HCT116 (cell line): ENCODE results near the gene FAM185A. TPM values are rescaled to one million over a fixed set of nuclear protein-coding genes. Genes with fewer than 3 reads are reported as not detected.
"Not testable (repeated sequence)": the region's sequence is repeated elsewhere in the genome, so short reads cannot be mapped to it uniquely, and the experiment has no call there.

Experiments
- ATAC-seq: fragments of 200-7000 bp; cut with Tn5 transposase; 2 replicates; pipeline ENCODE4 v1.9.1; 2020; ENCODE audit warnings: mild to moderate bottlenecking, moderate library complexity
- BruUV-seq: library from RNA; stranded (reverse); fragments of 400-500 nt; replicated peaks from 2 replicates; lab custom pipeline; 2021; lab: Mats Ljungman, UMichigan
- CTCF ChIA-PET: fragments of 300-600 bp; sonication (Branson Sonifier 250); formaldehyde crosslinking; loops from one replicate; lab custom pipeline; 2021; ENCODE audit warnings: antibody characterized with exemption; lab: Charles Lee
- POLR2A ChIA-PET: fragments of 300-600, 350-600 bp; sonication (Branson Sonifier 250); formaldehyde crosslinking; loops from one replicate; lab custom pipeline; 2021; ENCODE audit warnings: antibody characterized with exemption; lab: Charles Lee
- RAD21 ChIA-PET, 2 experiments: fragments of 300-600 bp; sonication (Branson Sonifier 250); formaldehyde crosslinking; loops; one replicate each; lab custom pipeline; 2023; ENCODE audit warnings: low total read pairs in 2 of 2; ENCODE audit not compliant: uncharacterized antibody in 2 of 2, unreplicated experiment in 2 of 2, low non-redundant PET in 1 of 2; lab: Charles Lee
- DNase-seq: peaks from one replicate; pipeline ENCODE4 v3.0.0-alpha.2; 2010; ENCODE audit warnings: low read depth, low spot score
- H2AFZ ChIP-seq: fragments of 200-600 bp; shearing (Covaris generic), sonication (generic); 2 replicates; pipeline ENCODE4 v1.6.1; 2017; ENCODE audit warnings: low read depth, mixed run types, mixed read lengths, antibody characterized with exemption, low read length; ENCODE audit not compliant: poor library complexity, severe bottlenecking
- H3K27ac ChIP-seq: 2 replicates; pipeline ENCODE4 v1.5.1; 2012; ENCODE audit warnings: low read depth, low read length
- H3K27me3 ChIP-seq: fragments of 200-600 bp; sonication (generic); 2 replicates; pipeline ENCODE4 v1.6.1; 2016; ENCODE audit warnings: mixed run types, low read length, mixed read lengths; ENCODE audit not compliant: insufficient read depth
- H3K36me3 ChIP-seq, 2 experiments: fragments of 200-500 bp in 1 of 2; fragments of 200-600 bp in 1 of 2; sonication (Bioruptor generic) in 1 of 2; sonication (generic) in 1 of 2; 2 replicates each; pipeline versions ENCODE4 v1.5.1 to v1.6.1; 2014 to 2016; ENCODE audit warnings: low read length in 2 of 2, inconsistent platforms in 1 of 2, mixed read lengths in 1 of 2, mixed run types in 1 of 2; ENCODE audit not compliant: insufficient read depth in 2 of 2, control insufficient read depth in 1 of 2
- H3K4me1 ChIP-seq, 2 experiments: fragments of 200-600 bp in 1 of 2; sonication (generic) in 1 of 2; 2 replicates each; pipeline versions ENCODE4 v1.5.1 to v1.6.1; 2012 to 2017; ENCODE audit warnings: low read length in 2 of 2, inconsistent platforms in 1 of 2, mild to moderate bottlenecking in 1 of 2, mixed read lengths in 1 of 2, mixed run types in 1 of 2, moderate library complexity in 1 of 2; ENCODE audit not compliant: insufficient read depth in 2 of 2, control insufficient read depth in 1 of 2
- H3K4me2 ChIP-seq: fragments of 200-600 bp; sonication (generic); 2 replicates; pipeline ENCODE4 v1.6.1; 2017; ENCODE audit warnings: mixed run types, low read length, mixed read lengths
- H3K4me3 ChIP-seq, 2 experiments: fragments of 200-600 bp in 1 of 2; sonication (generic) in 1 of 2; replicated peaks in 1 of 2; 2 replicates each; pipeline ENCODE4 v1.5.1; 2011 to 2016; ENCODE audit warnings: low read length in 2 of 2, control low read depth in 1 of 2, low read depth in 1 of 2, mild to moderate bottlenecking in 1 of 2, mixed read lengths in 1 of 2, mixed run types in 1 of 2
- H3K79me2 ChIP-seq: fragments of 200-600 bp; sonication (generic); 2 replicates; pipeline ENCODE4 v1.6.1; 2017; ENCODE audit warnings: mild to moderate bottlenecking, mixed run types, low read length, moderate library complexity, mixed read lengths; ENCODE audit not compliant: insufficient read depth
- H3K9ac ChIP-seq: fragments of 200-600 bp; sonication (generic); 2 replicates; pipeline ENCODE4 v1.6.1; 2016; ENCODE audit warnings: low read length, mixed read lengths
- H3K9me2 ChIP-seq: fragments of 200-600 bp; sonication (generic), shearing (Covaris generic); 2 replicates; pipeline ENCODE4 v1.6.1; 2017; ENCODE audit warnings: mixed run types, mild to moderate bottlenecking, moderate library complexity; ENCODE audit not compliant: insufficient read depth
- H3K9me3 ChIP-seq, 2 experiments: fragments of 200-500 bp in 1 of 2; fragments of 200-600 bp in 1 of 2; sonication (Bioruptor generic) in 1 of 2; sonication (generic) in 1 of 2; 2 replicates each; pipeline ENCODE4 v1.6.1; 2014 to 2017; ENCODE audit warnings: low read length in 2 of 2, mixed read lengths in 2 of 2, inconsistent platforms in 1 of 2, low read depth in 1 of 2, mild to moderate bottlenecking in 1 of 2, mixed run types in 1 of 2, moderate library complexity in 1 of 2; ENCODE audit not compliant: control insufficient read depth in 1 of 2, insufficient read depth in 1 of 2
- H4K20me1 ChIP-seq: fragments of 200-600 bp; sonication (generic), shearing (Covaris generic); 2 replicates; pipeline ENCODE4 v1.6.1; 2017; ENCODE audit warnings: mixed run types, mild to moderate bottlenecking, moderate library complexity; ENCODE audit not compliant: insufficient read depth
- intact Hi-C: fragments of 100-400 bp; cut with micrococcal nuclease; formaldehyde crosslinking; loops from 2 replicates; pipeline ENCODE4 v1.10.0; 2022
- total RNA-seq: library from RNA; stranded (reverse); gene quantifications from one replicate; pipeline ENCODE4 v1.2.1, GENCODE V29; 2021; ENCODE audit not compliant: unreplicated experiment

FAM185A gene
- total RNA-seq, 1 experiment from 2014 or later, result 8.0 TPM

GRCh38 chr7:102769657-102770192 is 20.9 kb downstream of the FAM185A start:
- H3K9me3 ChIP-seq, H2AFZ ChIP-seq, H3K9ac ChIP-seq, POLR2A ChIA-PET, H3K4me3 ChIP-seq, H3K79me2 ChIP-seq, H3K4me1 ChIP-seq, intact Hi-C loops, BruUV-seq, CTCF ChIA-PET, RAD21 ChIA-PET, H3K27ac ChIP-seq, ATAC-seq, H3K36me3 ChIP-seq, H3K9me2 ChIP-seq, H3K27me3 ChIP-seq, H3K4me2 ChIP-seq, DNase-seq, H4K20me1 ChIP-seq: not testable (repeated sequence)

- not testable (repeated sequence) for H3K36me3 ChIP-seq
These were observed 21.7 kb downstream of the FAM185A start for GRCh38 chr7:102770467-102770866.

DNA sequence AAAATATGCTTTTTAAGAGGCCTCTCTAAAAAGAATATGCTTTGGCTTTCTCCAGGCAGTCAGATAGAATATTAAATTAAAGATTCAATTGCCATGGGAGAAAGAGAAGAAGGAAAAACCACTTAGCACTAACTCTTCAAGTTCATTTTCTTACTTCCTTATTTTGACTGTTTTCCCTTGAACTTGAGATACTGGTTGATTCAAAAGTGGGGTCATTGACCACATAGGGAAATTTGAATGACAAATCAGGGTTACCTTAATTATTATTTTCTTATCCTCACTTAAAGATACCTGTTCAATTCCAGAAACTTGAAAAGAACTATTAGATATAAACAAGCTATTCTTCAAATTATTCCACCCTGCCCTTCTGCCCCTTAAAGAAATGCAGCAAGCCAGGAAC is 27.4 kb downstream of the FAM185A start:
- POLR2A ChIA-PET, ATAC-seq, H3K4me1 ChIP-seq, H2AFZ ChIP-seq, intact Hi-C loops, H3K27ac ChIP-seq, H3K9me2 ChIP-seq, H3K9ac ChIP-seq, H3K4me2 ChIP-seq, H3K27me3 ChIP-seq, H3K36me3 ChIP-seq, H3K79me2 ChIP-seq, RAD21 ChIA-PET, H4K20me1 ChIP-seq, H3K9me3 ChIP-seq, CTCF ChIA-PET, DNase-seq, BruUV-seq, H3K4me3 ChIP-seq: not testable (repeated sequence)

More at GRCh38 chr7:102770467-102770866, 21.7 kb downstream of the FAM185A start:
- H3K4me2 ChIP-seq, H3K27me3 ChIP-seq, POLR2A ChIA-PET, H3K4me1 ChIP-seq, H3K27ac ChIP-seq, intact Hi-C loops, RAD21 ChIA-PET, H3K9me3 ChIP-seq, H4K20me1 ChIP-seq, DNase-seq, H2AFZ ChIP-seq, H3K9me2 ChIP-seq, CTCF ChIA-PET, ATAC-seq, H3K4me3 ChIP-seq, H3K9ac ChIP-seq, H3K79me2 ChIP-seq, BruUV-seq: not testable (repeated sequence)

DNA sequence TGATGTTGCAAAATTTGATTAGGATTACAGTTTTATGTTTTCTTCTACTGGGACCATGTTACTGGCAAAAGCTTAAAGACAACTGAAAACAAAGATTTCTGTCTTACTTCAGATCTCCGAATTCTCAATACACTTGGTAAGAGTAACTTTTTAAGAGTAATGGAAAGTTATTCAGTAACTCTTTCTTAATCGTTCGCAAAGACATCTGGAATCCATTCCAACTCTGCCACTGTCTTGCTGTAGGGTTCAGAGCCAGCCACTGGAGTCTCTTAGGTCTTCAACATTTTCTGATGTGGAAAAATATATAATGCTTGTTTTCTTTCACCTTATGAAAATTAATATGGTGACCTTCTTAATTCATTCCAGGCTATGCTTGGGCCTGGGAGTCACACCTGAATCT is 29.9 kb downstream of the FAM185A start:
- intact Hi-C loops, H3K36me3 ChIP-seq, H3K27ac ChIP-seq, DNase-seq, H2AFZ ChIP-seq, H3K9me3 ChIP-seq, ATAC-seq, BruUV-seq, H4K20me1 ChIP-seq, H3K4me1 ChIP-seq, H3K9ac ChIP-seq, H3K9me2 ChIP-seq, CTCF ChIA-PET, POLR2A ChIA-PET, RAD21 ChIA-PET, H3K4me2 ChIP-seq, H3K79me2 ChIP-seq, H3K4me3 ChIP-seq, H3K27me3 ChIP-seq: not testable (repeated sequence)
